ENCODE results near the gene PERP.

Gene PERP

GRCh38 chr6:138088326-138088762 lies 18.9 kb downstream of the PERP start (continued):
- TF ChIP-seq ZNF211 (tag by site-specific recombination; IDR thresholded peaks at IDR 0.05; ENCODE audit: low read depth) (no peak), YY2 (tag by site-specific recombination; IDR thresholded peaks at IDR 0.05) (peak; percentile 49; the same call in 1 of the 2 replicates), ZNF121 (tag by site-specific recombination; IDR thresholded peaks at IDR 0.05) (no peak), GFI1B (tag by site-specific recombination; IDR thresholded peaks at IDR 0.05) (peak; percentile 89; the same call in 1 of the 2 replicates), ZNF629 (tag by site-specific recombination; IDR thresholded peaks at IDR 0.05) (peak; percentile 91), GLIS2 (tag by site-specific recombination; IDR thresholded peaks at IDR 0.05) (no peak), ZNF623 (tag by site-specific recombination; IDR thresholded peaks at IDR 0.05) (peak; percentile 18; the same call in 1 of the 2 replicates), ZNF513 (tag by site-specific recombination; IDR thresholded peaks at IDR 0.05) (no peak), ZNF214 (tag by site-specific recombination; IDR thresholded peaks at IDR 0.05; ENCODE audit: borderline replicate concordance) (no peak), ZBTB17 (tag by site-specific recombination; IDR thresholded peaks at IDR 0.05) (peak; percentile 84), ZNF645 (tag by site-specific recombination; IDR thresholded peaks at IDR 0.05) (no peak), ZNF580 (tag by site-specific recombination; IDR thresholded peaks at IDR 0.05) (peak; percentile 68; the same call in 1 of the 2 replicates), ZNF529 (tag by site-specific recombination; IDR thresholded peaks at IDR 0.05; ENCODE audit: insufficient replicate concordance) (no peak), ZNF837 (tag by site-specific recombination; IDR thresholded peaks at IDR 0.05) (no peak), ZNF16 (tag by site-specific recombination; IDR thresholded peaks at IDR 0.05; ENCODE audit: low read depth) (no peak), ZNF704 (tag by site-specific recombination; IDR thresholded peaks at IDR 0.05) (no peak), ZNF660 (tag by site-specific recombination; IDR thresholded peaks at IDR 0.05) (peak; percentile 68; the same call in 1 of the 2 replicates), WT1 (tag by site-specific recombination; IDR thresholded peaks at IDR 0.05) (peak; percentile 69; the same call in 1 of the 2 replicates), ZNF670 (tag by site-specific recombination; IDR thresholded peaks at IDR 0.05; ENCODE audit: low read depth) (no peak), BCL11B (tag by site-specific recombination; IDR thresholded peaks at IDR 0.05; ENCODE audit: low read depth) (peak; percentile 79; the same call in 1 of the 2 replicates), ZNF585B (tag by site-specific recombination; IDR thresholded peaks at IDR 0.05) (no peak), ZNF354C (tag by site-specific recombination; IDR thresholded peaks at IDR 0.05; ENCODE audit: borderline replicate concordance, low read depth) (no peak), OSR2 (tag by site-specific recombination; IDR thresholded peaks at IDR 0.05) (peak; percentile 84; the same call in 1 of the 2 replicates), ZNF37A (tag by site-specific recombination; IDR thresholded peaks at IDR 0.05) (no peak), ZNF768 (tag by site-specific recombination; IDR thresholded peaks at IDR 0.05) (no peak), EGR2 (tag by site-specific recombination; IDR thresholded peaks at IDR 0.05; ENCODE audit: low read depth) (no peak), ZNF600 (tag by site-specific recombination; IDR thresholded peaks at IDR 0.05) (no peak), ZNF138 (tag by site-specific recombination; IDR thresholded peaks at IDR 0.05; ENCODE audit: borderline replicate concordance) (no peak), SALL2 (tag by site-specific recombination; IDR thresholded peaks at IDR 0.05; ENCODE audit: borderline replicate concordance) (no peak), YY1 (tag by site-specific recombination; IDR thresholded peaks at IDR 0.05) (no peak), ZNF510 (tag by site-specific recombination; IDR thresholded peaks at IDR 0.05; ENCODE audit: insufficient replicate concordance) (peak; percentile 20), MZF1 (tag by site-specific recombination; IDR thresholded peaks at IDR 0.05; ENCODE audit: borderline replicate concordance) (no peak), ZNF433 (tag by site-specific recombination; IDR thresholded peaks at IDR 0.05; ENCODE audit: low read depth) (no peak)

Data from HEK293 (cell line).